GM23248 (cell line): ENCODE results near the gene NELFB.

Experiments
- EZH2 ChIP-seq: fragments of 200-600 bp; sonication (generic); IDR thresholded peaks from 2 replicates; pipeline ENCODE4 v1.6.1; 2018; ENCODE audit warnings: antibody characterized with exemption, mild to moderate bottlenecking; ENCODE audit not compliant: insufficient read depth, poor library complexity, severe bottlenecking
- EZH2phosphoT487 ChIP-seq: fragments of 200-600 bp; sonication (generic); IDR thresholded peaks from 2 replicates; pipeline ENCODE4 v1.6.1; 2018; ENCODE audit warnings: antibody characterized with exemption, moderate library complexity, mild to moderate bottlenecking, low read depth; ENCODE audit not compliant: insufficient read depth

- TF ChIP-seq EZH2 (no peak), EZH2phosphoT487 (no peak)
Observed at GRCh38 chr9:137216188-137216965, 38.8 kb upstream of the NELFB start.
